ENCODE data around the gene LILRB3.
"Not testable (repeated sequence)": the region's sequence is repeated elsewhere in the genome, so short reads cannot be mapped to it uniquely, and the experiment has no call there.

Gene LILRB3

DNA sequence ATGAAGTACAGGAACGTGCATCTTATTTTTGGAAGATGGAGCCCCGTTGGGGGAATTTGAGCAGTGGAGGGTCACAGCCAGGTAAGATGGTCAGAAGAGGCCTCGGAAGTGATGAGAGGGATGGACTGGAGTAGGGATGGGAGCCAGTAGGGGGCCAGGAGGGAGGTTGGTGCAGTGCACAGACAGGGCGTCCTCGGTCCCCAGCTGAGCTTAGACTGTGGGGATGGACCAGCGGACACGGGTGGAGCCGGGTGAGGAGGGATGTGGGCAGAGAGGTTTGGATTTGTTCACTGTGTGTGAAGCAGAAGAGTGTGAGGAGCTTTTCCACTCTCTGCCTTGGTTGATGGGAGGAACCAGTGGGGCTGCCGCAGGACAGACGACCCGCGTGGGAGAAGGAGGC is 11.6 kb downstream of the LILRB3 start:
- DNase-seq: no peak

- peak in 45 of 56 donors; percentile 9 to 81 (median 60) for DNase-seq
These were observed 12.9 kb downstream of the LILRB3 start for GRCh38 chr19:54209811-54210494.

GRCh38 chr19:54209058-54209810 is 13.6 kb downstream of the LILRB3 start:
- peak in 28 of 56 donors; percentile 13 to 73 (median 54) for DNase-seq

- no peak for DNase-seq
These were observed 14.1 kb downstream of the LILRB3 start for GRCh38 chr19:54208784-54209057.

GRCh38 chr19:54207983-54208783 is 14.6 kb downstream of the LILRB3 start:
- peak in 35 of 56 donors; percentile 2 to 74 (median 42) for DNase-seq

- DNase-seq: no peak
These were observed 15.2 kb downstream of the LILRB3 start for GRCh38 chr19:54207676-54207982.

GRCh38 chr19:54207193-54207592 is 15.6 kb downstream of the LILRB3 start:
- DNase-seq: not testable (repeated sequence)

GRCh38 chr19:54206831-54207177 is 16.0 kb downstream of the LILRB3 start:
- DNase-seq: no peak

DNA sequence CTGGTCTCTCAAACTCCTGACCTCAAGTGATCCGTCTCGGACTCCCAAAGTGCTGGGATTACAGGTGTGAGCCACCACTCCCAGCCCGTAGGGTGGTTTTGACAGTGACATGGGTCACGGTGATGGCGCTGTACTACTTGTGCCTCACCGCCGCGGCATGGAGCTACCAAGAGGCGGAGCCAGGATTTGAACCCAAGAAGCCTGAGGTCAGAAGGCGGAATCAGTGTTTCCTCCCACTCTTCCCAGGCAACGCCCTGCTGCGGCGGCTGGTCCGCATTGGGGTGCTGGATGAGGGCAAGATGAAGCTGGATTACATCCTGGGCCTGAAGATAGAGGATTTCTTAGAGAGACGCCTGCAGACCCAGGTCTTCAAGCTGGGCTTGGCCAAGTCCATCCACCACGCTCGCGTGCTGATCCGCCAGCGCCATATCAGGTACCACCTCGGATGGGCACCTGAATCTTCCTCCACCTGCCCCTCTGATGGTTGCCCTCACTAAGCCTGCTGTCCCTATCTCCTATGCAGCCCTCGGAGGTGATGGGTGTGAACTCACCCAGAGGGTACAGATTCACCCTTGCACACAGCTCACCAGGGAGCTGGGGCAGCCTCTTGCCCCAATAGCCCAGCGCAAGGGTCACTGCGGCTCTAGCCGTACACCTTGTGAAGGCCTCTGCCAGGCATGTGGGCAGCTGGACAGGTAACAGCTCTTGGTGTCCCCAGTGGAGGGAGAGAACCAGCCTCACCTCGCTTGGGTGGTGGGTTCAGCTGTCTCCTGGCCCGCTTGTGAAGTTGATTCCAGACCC is 16.6 kb downstream of the LILRB3 start:
- DNase-seq: no peak

GRCh38 chr19:54204767-54205468 is 17.9 kb downstream of the LILRB3 start:
- no peak for DNase-seq

GRCh38 chr19:54203151-54203611 is 19.6 kb downstream of the LILRB3 start:
- DNase-seq: no peak

DNA sequence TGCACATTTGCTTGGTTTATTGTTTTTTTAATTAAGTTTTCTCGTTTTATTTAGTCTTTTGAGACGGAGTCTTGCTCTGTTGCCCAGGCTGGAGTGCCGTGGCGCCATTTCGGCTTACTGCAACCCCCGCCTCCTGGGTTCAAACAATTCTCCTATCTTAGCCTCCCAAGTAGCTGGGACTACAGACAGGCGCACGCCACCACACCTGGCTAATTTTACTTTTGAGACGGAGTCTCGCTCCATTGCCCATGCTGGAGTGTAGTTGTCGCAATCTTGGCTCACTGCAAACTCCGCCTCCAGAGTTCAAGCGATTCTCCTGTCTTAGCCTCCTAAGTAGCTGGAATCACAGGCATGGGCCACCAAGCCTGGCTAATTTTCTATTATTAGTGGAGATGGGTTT is 20.8 kb downstream of the LILRB3 start:
- DNase-seq: no peak

- no peak for DNase-seq
These were observed 21.6 kb downstream of the LILRB3 start for GRCh38 chr19:54201172-54201701.

DNA sequence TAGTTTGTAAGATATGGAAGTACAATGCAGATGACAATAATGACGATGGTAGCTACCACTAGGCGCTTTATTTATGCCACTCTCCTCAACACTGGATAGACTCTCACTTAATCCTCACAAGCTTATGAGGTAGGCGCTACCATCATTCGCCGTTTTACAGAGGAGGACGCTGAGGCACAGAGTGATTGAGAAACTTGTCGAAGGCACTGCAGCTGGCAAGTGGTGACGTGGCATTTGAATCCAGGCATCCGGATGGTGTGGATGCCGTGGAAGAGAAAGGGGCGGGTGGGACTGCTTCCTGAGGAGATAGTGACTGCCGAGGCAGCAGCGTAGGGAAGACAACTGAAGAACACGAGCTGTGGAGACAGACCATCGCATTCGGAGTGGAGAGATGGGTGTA is 23.4 kb downstream of the LILRB3 start:
- DNase-seq: no peak

- no peak for DNase-seq
These were observed 25.7 kb downstream of the LILRB3 start for GRCh38 chr19:54197121-54197520.

GRCh38 chr19:54196536-54196935 is 26.3 kb downstream of the LILRB3 start:
- DNase-seq: no peak

DNA sequence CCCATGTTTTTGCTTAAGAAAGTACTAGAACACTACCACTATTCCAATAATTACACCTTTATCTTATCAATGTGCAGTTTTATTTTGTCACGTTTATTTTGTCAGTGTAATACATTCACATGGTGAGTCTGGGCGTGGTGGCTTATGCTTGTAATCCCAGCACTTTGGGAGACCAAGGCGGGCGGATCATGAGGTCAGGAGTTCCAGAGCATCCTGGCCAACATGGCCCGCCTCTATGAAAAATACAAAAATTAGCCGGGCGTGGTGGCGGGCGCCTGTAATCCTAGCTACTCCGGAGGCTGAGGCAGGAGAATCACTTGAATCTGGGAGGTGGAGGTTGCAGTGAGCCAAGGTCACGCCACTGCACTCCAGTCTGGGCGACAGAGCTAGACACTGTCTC is 28.3 kb downstream of the LILRB3 start:
- not testable (repeated sequence) for DNase-seq

DNA sequence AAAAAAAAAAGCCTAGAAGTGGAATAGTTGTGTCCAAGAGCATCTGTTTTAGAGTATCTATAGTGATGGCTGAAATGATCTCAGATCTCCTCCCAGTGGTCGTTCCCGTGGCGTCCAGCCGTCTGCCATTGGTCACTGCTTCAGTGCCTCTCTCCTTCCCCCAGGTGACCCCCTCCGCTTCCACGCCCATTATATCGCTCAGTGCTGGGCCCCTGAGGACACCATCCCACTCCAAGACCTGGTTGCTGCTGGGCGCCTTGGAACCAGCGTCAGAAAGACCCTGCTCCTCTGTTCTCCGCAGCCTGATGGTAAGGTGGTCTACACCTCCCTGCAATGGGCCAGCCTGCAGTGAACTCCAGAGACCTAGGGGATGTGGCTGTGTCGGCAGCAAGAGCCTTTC is 29.8 kb downstream of the LILRB3 start:
- no peak for DNase-seq

- DNase-seq: peak in 2 of 56 donors; percentile 37 to 41
These were observed 30.9 kb downstream of the LILRB3 start for GRCh38 chr19:54191811-54192453.

Measured in nucleus accumbens (tissue), 56 donors.